Measurements from ENCODE around the gene CDS2.

GRCh38 chr20:5184684-5185083 lies 57.9 kb downstream of the CDS2 start:
- TF ChIP-seq CTCF (IDR thresholded peaks at IDR 0.05), result no peak
- no peak for TF ChIP-seq POLR2A (IDR thresholded peaks at IDR 0.05)
